Dedifferentiated amniotic fluid mesenchymal stem cell (primary cell): ENCODE measurements around the gene MED13L.

Experiments used
- DNase-seq: peaks from one replicate; pipeline ENCODE4 v3.0.0-alpha.2; 2016; ENCODE audit errors: extremely low spot score

The MED13L gene

GRCh38 chr12:116130431-116130830 lies 147.1 kb downstream of the MED13L start:
- DNase-seq, result peak; percentile 23

GRCh38 chr12:116128779-116129178 lies 148.7 kb downstream of the MED13L start:
- DNase-seq, result no peak

GRCh38 chr12:116127859-116128258 lies 149.6 kb downstream of the MED13L start:
- no peak for DNase-seq

- DNase-seq, result peak; percentile 54
Measured at GRCh38 chr12:116126610-116127009, 150.9 kb downstream of the MED13L start.

GRCh38 chr12:116125956-116126566 lies 151.4 kb downstream of the MED13L start:
- DNase-seq, result no peak

GRCh38 chr12:116125084-116125483 lies 152.4 kb downstream of the MED13L start:
- no peak for DNase-seq

- peak; percentile 38 for DNase-seq
Measured at GRCh38 chr12:116123451-116124258, 153.8 kb downstream of the MED13L start.

GRCh38 chr12:116122628-116123027 lies 154.9 kb downstream of the MED13L start:
- no peak for DNase-seq

GRCh38 chr12:116121453-116121871 lies 156.0 kb downstream of the MED13L start:
- peak; percentile 78 for DNase-seq

GRCh38 chr12:116116650-116117424 lies 160.7 kb downstream of the MED13L start:
- no peak for DNase-seq

- no peak for DNase-seq
Measured at GRCh38 chr12:116113398-116114130, 163.9 kb downstream of the MED13L start.

GRCh38 chr12:116106870-116107269 lies 170.6 kb downstream of the MED13L start:
- no peak for DNase-seq

GRCh38 chr12:116104167-116104767 lies 173.2 kb downstream of the MED13L start:
- no peak for DNase-seq

GRCh38 chr12:116101991-116102390 lies 175.5 kb downstream of the MED13L start:
- DNase-seq, result no peak

GRCh38 chr12:116099652-116100432 lies 177.7 kb downstream of the MED13L start:
- no peak for DNase-seq

- DNase-seq, result no peak
Measured at GRCh38 chr12:116096874-116097273, 180.6 kb downstream of the MED13L start.

- no peak for DNase-seq
Measured at GRCh38 chr12:116094475-116094874, 183.0 kb downstream of the MED13L start.

GRCh38 chr12:116093915-116094314 lies 183.6 kb downstream of the MED13L start:
- DNase-seq, result no peak

- no peak for DNase-seq
Measured at GRCh38 chr12:116092776-116093175, 184.7 kb downstream of the MED13L start.

- DNase-seq, result no peak
Measured at GRCh38 chr12:116092162-116092561, 185.3 kb downstream of the MED13L start.

- DNase-seq, result peak; percentile 28
Measured at GRCh38 chr12:116091579-116091978, 185.9 kb downstream of the MED13L start.
